Endodermal cell (in vitro differentiated cells): Measurements from ENCODE around the gene NACC1. TPM values are rescaled to one million over a fixed set of nuclear protein-coding genes. Genes with fewer than 3 reads are reported as not detected.

ENCODE experiments used
- DNase-seq: peaks from one replicate; pipeline ENCODE4 v3.0.0-alpha.2; 2017
- H3K27ac ChIP-seq: 2 replicates; pipeline ENCODE4 v1.5.1; 2013; ENCODE audit warnings: mild to moderate bottlenecking, low read depth, low read length, moderate library complexity
- H3K27me3 ChIP-seq: 2 replicates; pipeline ENCODE4 v1.6.1; 2013; ENCODE audit warnings: mild to moderate bottlenecking, low read length, moderate library complexity; ENCODE audit not compliant: insufficient read depth, control insufficient read depth, poor library complexity, severe bottlenecking
- H3K36me3 ChIP-seq: 2 replicates; pipeline ENCODE4 v1.7.0; 2013; ENCODE audit warnings: mild to moderate bottlenecking, low read length, moderate library complexity; ENCODE audit not compliant: control insufficient read depth, insufficient read depth
- H3K4me1 ChIP-seq: one replicate; pipeline ENCODE4 v1.7.0; 2013; ENCODE audit warnings: low read length; ENCODE audit not compliant: control insufficient read depth, insufficient read depth
- H3K4me3 ChIP-seq: 2 replicates; pipeline ENCODE4 v1.5.1; 2013; ENCODE audit warnings: mild to moderate bottlenecking, low read length, moderate library complexity
- H3K9ac ChIP-seq: 2 replicates; pipeline ENCODE4 v1.6.1; 2013; ENCODE audit warnings: mild to moderate bottlenecking, low read length, moderate library complexity; ENCODE audit not compliant: poor library complexity, severe bottlenecking; ENCODE audit errors: extremely low read depth
- H3K9me3 ChIP-seq: 2 replicates; pipeline ENCODE4 v1.6.1; 2013; ENCODE audit warnings: mild to moderate bottlenecking, low read length, moderate library complexity; ENCODE audit not compliant: control insufficient read depth
- H3K27ac Mint-ChIP-seq: 2 replicates; pipeline ENCODE4 v1.8.0; 2020; ENCODE audit warnings: mixed read lengths
- H3K27me3 Mint-ChIP-seq: 2 replicates; pipeline ENCODE4 v1.8.0; 2021; ENCODE audit warnings: mild to moderate bottlenecking, mixed read lengths; ENCODE audit not compliant: insufficient read depth
- H3K36me3 Mint-ChIP-seq: 2 replicates; pipeline ENCODE4 v1.8.0; 2020; ENCODE audit warnings: low read depth, mixed read lengths
- H3K4me1 Mint-ChIP-seq: 2 replicates; pipeline ENCODE4 v1.8.0; 2020; ENCODE audit warnings: mixed read lengths
- H3K4me3 Mint-ChIP-seq: 2 replicates; pipeline ENCODE4 v1.8.0; 2020; ENCODE audit warnings: mild to moderate bottlenecking, moderate library complexity, mixed read lengths
- H3K9me3 Mint-ChIP-seq: 2 replicates; pipeline ENCODE4 v1.8.0; 2020; ENCODE audit warnings: mild to moderate bottlenecking, mixed read lengths
- WGBS, 2 experiments: methylation state at CpG; one replicate each; pipeline versions ENCODE4 v1.1.5 to v1.1.7; 2013; ENCODE audit warnings: missing lambda C conversion rate in 2 of 2, mixed read lengths in 1 of 2; ENCODE audit not compliant: insufficient coverage in 1 of 2, insufficient read length in 1 of 2; 5-methylcytosine and 5-hydroxymethylcytosine counted together
- total RNA-seq, 2 donors: library from RNA; stranded (reverse); fragmentation: NEBNext Ultra II Directional in 1 of 2; extraction: Animal tissue kit (Norgen Biotek cat#: 25700) in 1 of 2; gene quantifications; 2 replicates in 1 of 2; 3 replicates in 1 of 2; pipeline ENCODE4 v1.2.1, GENCODE V29; 2021
- TF ChIP-seq, protein P1 (sequence below): fragments of 200-600 bp; sonication (generic); conservative IDR thresholded peaks from 2 replicates; pipeline ENCODE4 v1.5.0; 2021; ENCODE audit warnings: antibody characterized with exemption, mild to moderate bottlenecking

NACC1 gene
- total RNA-seq, 2 donors from 2014 or later, result 164 to 172 TPM

DNA sequence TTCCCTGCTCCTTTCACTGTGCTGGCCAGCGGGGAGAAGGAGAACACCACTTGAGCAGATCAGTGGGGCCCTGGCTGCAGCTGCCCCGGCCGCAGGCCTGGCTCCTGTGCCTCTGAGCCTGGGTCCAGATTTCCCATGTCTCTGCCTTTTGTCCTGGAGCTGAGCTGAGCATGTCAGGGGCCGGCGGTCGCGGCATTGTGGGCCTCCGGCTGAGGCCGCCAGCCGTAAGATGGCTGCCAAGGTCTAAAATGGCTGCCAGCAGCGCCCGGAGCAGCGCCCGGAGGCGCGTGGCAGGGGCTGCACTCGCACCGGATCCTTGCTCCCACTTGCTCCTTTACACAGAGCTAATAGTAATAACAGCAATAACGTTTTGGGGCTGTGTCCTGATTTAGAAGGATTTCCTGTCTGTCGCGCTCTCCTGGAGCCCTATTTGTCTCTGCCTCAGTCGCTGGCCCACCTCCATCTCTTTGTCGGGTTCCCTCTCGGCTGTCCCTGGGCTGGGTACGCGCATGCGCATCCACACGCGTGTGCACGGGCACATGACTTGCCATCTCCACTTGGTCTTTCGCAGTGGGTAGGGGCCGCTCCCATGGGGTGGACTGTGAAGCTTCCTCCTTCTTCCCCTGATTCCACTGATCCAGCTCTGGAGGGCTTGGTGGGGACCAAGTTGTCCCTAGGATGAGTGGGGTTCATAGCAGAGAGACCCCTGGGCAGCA is 47.5 kb upstream of the NACC1 start:
- WGBS, 2 experiments, result 95% methylated on average over 28 to 32 of the region's 32 CpGs
- H3K36me3 Mint-ChIP-seq, result no peaks in the 10 kb centered on the region
- H3K27me3 ChIP-seq, result no peaks in the 10 kb centered on the region
- H3K4me3 ChIP-seq, result no peak overlapping the region
- H3K27ac Mint-ChIP-seq, result no peak overlapping the region
- no peak overlapping the region for H3K9ac ChIP-seq
- H3K36me3 ChIP-seq, result no peaks in the 10 kb centered on the region
- peaks cover 21% of the 10 kb centered on the region for H3K4me1 Mint-ChIP-seq
- no peaks in the 10 kb centered on the region for H3K9me3 Mint-ChIP-seq
- peaks cover 10% of the 10 kb centered on the region for H3K4me1 ChIP-seq
- no peak overlapping the region for H3K27ac ChIP-seq
- H3K9me3 ChIP-seq, result no peaks in the 10 kb centered on the region
- TF ChIP-seq, protein P1, sequence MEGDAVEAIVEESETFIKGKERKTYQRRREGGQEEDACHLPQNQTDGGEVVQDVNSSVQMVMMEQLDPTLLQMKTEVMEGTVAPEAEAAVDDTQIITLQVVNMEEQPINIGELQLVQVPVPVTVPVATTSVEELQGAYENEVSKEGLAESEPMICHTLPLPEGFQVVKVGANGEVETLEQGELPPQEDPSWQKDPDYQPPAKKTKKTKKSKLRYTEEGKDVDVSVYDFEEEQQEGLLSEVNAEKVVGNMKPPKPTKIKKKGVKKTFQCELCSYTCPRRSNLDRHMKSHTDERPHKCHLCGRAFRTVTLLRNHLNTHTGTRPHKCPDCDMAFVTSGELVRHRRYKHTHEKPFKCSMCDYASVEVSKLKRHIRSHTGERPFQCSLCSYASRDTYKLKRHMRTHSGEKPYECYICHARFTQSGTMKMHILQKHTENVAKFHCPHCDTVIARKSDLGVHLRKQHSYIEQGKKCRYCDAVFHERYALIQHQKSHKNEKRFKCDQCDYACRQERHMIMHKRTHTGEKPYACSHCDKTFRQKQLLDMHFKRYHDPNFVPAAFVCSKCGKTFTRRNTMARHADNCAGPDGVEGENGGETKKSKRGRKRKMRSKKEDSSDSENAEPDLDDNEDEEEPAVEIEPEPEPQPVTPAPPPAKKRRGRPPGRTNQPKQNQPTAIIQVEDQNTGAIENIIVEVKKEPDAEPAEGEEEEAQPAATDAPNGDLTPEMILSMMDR, result no peak
- no peak for DNase-seq
- no peak overlapping the region for H3K4me3 Mint-ChIP-seq
- H3K27me3 Mint-ChIP-seq, result peaks cover 47% of the 10 kb centered on the region

DNA sequence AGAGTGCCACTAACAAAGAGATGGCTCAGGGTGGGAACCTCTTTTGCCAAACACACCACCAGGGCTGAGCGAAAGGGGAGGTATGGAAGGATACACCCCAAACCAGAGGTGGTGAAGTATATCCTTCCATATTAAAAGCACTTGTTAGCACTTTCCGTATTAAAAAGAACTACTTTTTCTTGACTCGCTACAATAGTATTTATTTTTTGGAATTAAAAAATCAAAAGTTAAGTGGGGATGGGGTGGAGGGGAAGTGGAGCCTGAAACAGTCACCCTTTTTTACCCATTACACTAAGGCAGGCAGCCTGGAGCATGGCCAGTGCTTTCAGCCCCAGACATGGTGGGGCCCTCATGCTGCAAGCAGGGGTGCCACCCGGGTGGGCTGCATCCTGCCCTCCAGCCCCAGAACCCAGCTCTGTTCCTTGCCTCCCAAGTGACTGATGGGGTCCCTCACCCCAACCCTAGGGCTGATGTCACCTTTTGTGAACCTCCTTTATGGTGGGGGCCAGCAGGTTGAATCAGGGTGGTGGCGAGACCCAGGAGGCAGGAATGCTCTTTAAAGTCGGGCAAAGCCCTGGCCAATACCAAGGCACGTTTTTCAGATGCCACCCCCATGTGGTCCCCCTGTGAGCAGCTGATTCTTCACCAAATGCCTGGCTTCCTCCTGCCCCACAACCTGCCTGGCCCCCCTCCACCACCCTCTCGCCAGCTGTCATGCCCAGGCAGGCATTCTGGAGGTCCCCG is 46.4 kb upstream of the NACC1 start:
- no peak overlapping the region for H3K4me3 Mint-ChIP-seq
- no peak overlapping the region for H3K4me3 ChIP-seq
- peaks cover 21% of the 10 kb centered on the region for H3K4me1 Mint-ChIP-seq
- H3K27me3 Mint-ChIP-seq, result peaks cover 53% of the 10 kb centered on the region
- H3K27ac Mint-ChIP-seq, result no peak overlapping the region
- H3K36me3 ChIP-seq, result no peaks in the 10 kb centered on the region
- no peak overlapping the region for H3K9ac ChIP-seq
- no peaks in the 10 kb centered on the region for H3K9me3 ChIP-seq
- H3K4me1 ChIP-seq, result peaks cover 10% of the 10 kb centered on the region
- WGBS, 2 experiments, result 76 to 87% methylated on average over 5 to 8 of the region's 9 CpGs
- TF ChIP-seq, protein P1, result no peak
- no peaks in the 10 kb centered on the region for H3K36me3 Mint-ChIP-seq
- no peaks in the 10 kb centered on the region for H3K27me3 ChIP-seq
- H3K27ac ChIP-seq, result no peak overlapping the region
- no peaks in the 10 kb centered on the region for H3K9me3 Mint-ChIP-seq
- no peak for DNase-seq

DNA sequence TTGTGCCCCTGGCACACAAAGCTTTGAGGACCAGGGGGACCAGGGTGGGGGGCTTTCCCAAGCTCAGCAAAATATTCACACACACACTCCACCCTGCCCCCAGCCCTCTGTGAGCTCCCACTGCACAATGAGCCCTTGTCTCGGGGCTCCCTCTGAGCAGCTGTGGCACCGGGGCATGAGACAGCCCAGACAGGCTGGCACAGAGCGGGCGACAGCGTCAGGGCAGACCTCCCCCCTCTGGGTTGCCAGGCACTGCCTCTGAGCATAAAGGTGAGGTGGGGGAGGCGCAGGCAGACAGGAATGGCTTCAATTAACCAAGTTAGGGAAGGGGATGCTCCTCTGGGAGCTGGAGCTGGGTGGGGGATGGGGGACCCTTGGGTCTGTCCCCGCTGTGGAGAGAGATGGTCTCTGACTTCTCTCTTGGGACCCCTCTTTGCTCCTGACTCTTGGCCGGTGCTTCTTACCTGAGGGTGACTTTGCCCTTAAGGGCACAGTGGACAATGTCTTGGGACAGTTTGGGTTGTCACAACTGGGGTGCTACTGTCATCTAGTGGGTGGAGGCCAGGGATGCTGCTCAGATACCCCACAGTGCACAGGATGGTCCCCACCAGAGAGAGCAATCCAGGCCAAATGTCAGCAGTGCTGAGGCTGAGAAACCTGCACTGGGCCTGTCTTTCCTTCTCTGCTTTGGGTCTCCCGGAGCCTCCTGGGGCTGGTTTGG is 45.7 kb upstream of the NACC1 start:
- H3K9ac ChIP-seq, result no peak overlapping the region
- H3K27me3 Mint-ChIP-seq, result peaks cover 52% of the 10 kb centered on the region

More for the DNA sequence above, 45.7 kb upstream of the NACC1 start:
- H3K4me1 Mint-ChIP-seq, result peaks cover 24% of the 10 kb centered on the region
- no peak overlapping the region for H3K27ac Mint-ChIP-seq
- no peak for DNase-seq
- H3K4me1 ChIP-seq, result peaks cover 10% of the 10 kb centered on the region
- WGBS, 2 experiments, result 83 to 92% methylated on average over 4 to 9 of the region's 9 CpGs
- H3K9me3 ChIP-seq, result no peaks in the 10 kb centered on the region
- H3K4me3 Mint-ChIP-seq, result no peak overlapping the region
- no peaks in the 10 kb centered on the region for H3K27me3 ChIP-seq
- no peaks in the 10 kb centered on the region for H3K36me3 ChIP-seq
- no peak overlapping the region for H3K4me3 ChIP-seq
- H3K9me3 Mint-ChIP-seq, result no peaks in the 10 kb centered on the region
- H3K27ac ChIP-seq, result no peak overlapping the region
- TF ChIP-seq, protein P1, result no peak
- no peaks in the 10 kb centered on the region for H3K36me3 Mint-ChIP-seq
